LNCAP (cell line): ENCODE results near the gene GINS1.

Experiments
- CTCF ChIP-seq: fragments of 450-650 bp; IDR thresholded peaks from 2 replicates; pipeline ENCODE4 v1.5.1; 2017; ENCODE audit warnings: mild to moderate bottlenecking

The GINS1 gene

GRCh38 chr20:25407311-25408169 is at the start of gene GINS1:
TSS of gene GINS1 (plus strand) at chr20:25407673. CDS start at chr20:25407821, 148 bp downstream.
- no peak for TF ChIP-seq CTCF

GRCh38 chr20:25360631-25361286 is 46.7 kb upstream of the GINS1 start:
- TF ChIP-seq CTCF, result no peak

- no peak for TF ChIP-seq CTCF
Observed at GRCh38 chr20:25361287-25361683, 46.2 kb upstream of the GINS1 start.

GRCh38 chr20:25364180-25364788 is 43.2 kb upstream of the GINS1 start:
- no peak for TF ChIP-seq CTCF

GRCh38 chr20:25364879-25365699 is 42.4 kb upstream of the GINS1 start:
- TF ChIP-seq CTCF, result no peak

- TF ChIP-seq CTCF, result no peak
Observed at GRCh38 chr20:25368526-25368925, 38.9 kb upstream of the GINS1 start.

GRCh38 chr20:25368976-25369375 is 38.5 kb upstream of the GINS1 start:
- TF ChIP-seq CTCF, result no peak
